DOHH2 (cell line): Measurements from ENCODE around the gene SOWAHB.

Experiments
- H3F3A ChIP-seq: fragments of 200-600 bp; sonication (generic), shearing (Covaris generic); 2 replicates; pipeline ENCODE4 v1.6.0; 2016; ENCODE audit warnings: antibody characterized with exemption, mild to moderate bottlenecking; ENCODE audit not compliant: control insufficient read depth, insufficient read depth
- H3K27ac ChIP-seq: fragments of 200-600 bp; sonication (generic); 2 replicates; pipeline ENCODE4 v1.5.1; 2014; ENCODE audit warnings: low read depth, mild to moderate bottlenecking, low read length, moderate library complexity
- H3K27me3 ChIP-seq: fragments of 200-600 bp; sonication (generic); 2 replicates; pipeline ENCODE4 v1.6.1; 2014; ENCODE audit warnings: mild to moderate bottlenecking, low read length, mixed read lengths; ENCODE audit not compliant: control insufficient read depth
- H3K36me3 ChIP-seq: fragments of 200-600 bp; sonication (generic); 2 replicates; pipeline ENCODE4 v1.6.1; 2014; ENCODE audit warnings: mild to moderate bottlenecking, low read length, moderate library complexity, mixed read lengths; ENCODE audit not compliant: control insufficient read depth
- H3K4me1 ChIP-seq: fragments of 200-600 bp; sonication (generic); 2 replicates; pipeline ENCODE4 v1.6.1; 2014; ENCODE audit warnings: mild to moderate bottlenecking, low read length, mixed read lengths; ENCODE audit not compliant: control insufficient read depth
- H3K4me2 ChIP-seq: fragments of 200-600 bp; sonication (generic); 2 replicates; pipeline ENCODE4 v1.6.0; 2014; ENCODE audit warnings: mild to moderate bottlenecking, low read length, moderate library complexity
- H3K4me3 ChIP-seq: fragments of 200-600 bp; sonication (generic); 2 replicates; pipeline ENCODE4 v1.5.1; 2014; ENCODE audit warnings: mild to moderate bottlenecking, low read length, mixed read lengths
- H3K79me2 ChIP-seq: fragments of 200-600 bp; sonication (generic); 2 replicates; pipeline ENCODE4 v1.6.1; 2014; ENCODE audit warnings: mild to moderate bottlenecking, low read length, mixed read lengths; ENCODE audit not compliant: control insufficient read depth
- H3K9me2 ChIP-seq: fragments of 200-600 bp; sonication (generic); replicated peaks from 2 replicates; pipeline ENCODE4 v1.6.1; 2014; ENCODE audit warnings: mild to moderate bottlenecking, low read length, mixed read lengths; ENCODE audit not compliant: control insufficient read depth
- H3K9me3 ChIP-seq: fragments of 200-600 bp; sonication (generic); 2 replicates; pipeline ENCODE4 v1.6.1; 2014; ENCODE audit warnings: antibody characterized with exemption, low read length, mixed read lengths; ENCODE audit not compliant: control insufficient read depth, insufficient read depth
- H4K20me1 ChIP-seq: fragments of 200-600 bp; sonication (generic); 2 replicates; pipeline ENCODE4 v1.6.0; 2014; ENCODE audit warnings: low read depth, mild to moderate bottlenecking, antibody characterized with exemption, low read length, moderate library complexity; ENCODE audit not compliant: control insufficient read depth, insufficient read depth
- CTCF ChIP-seq: fragments of 200-600 bp; sonication (generic); IDR thresholded peaks from one replicate; pipeline ENCODE4 v1.5.1; 2014; ENCODE audit warnings: antibody characterized with exemption, mild to moderate bottlenecking, low read depth, low read length; ENCODE audit not compliant: poor library complexity, severe bottlenecking
- EZH2phosphoT487 ChIP-seq: fragments of 200-600 bp; sonication (generic); IDR thresholded peaks from 2 replicates; pipeline ENCODE4 v1.6.1; 2017; ENCODE audit warnings: borderline replicate concordance, mild to moderate bottlenecking, antibody characterized with exemption, low read length, moderate library complexity, mixed read lengths

Gene SOWAHB

GRCh38 chr4:76902233-76902890 lies 4.4 kb upstream of the SOWAHB start:
- no peaks in the 10 kb centered on the region for H3K4me1 ChIP-seq
- no peaks in the 10 kb centered on the region for H3K9me2 ChIP-seq
- no peaks in the 10 kb centered on the region for H4K20me1 ChIP-seq
- no peak overlapping the region for H3K4me2 ChIP-seq
- TF ChIP-seq CTCF (no peak), EZH2phosphoT487 (no peak)
- no peaks in the 10 kb centered on the region for H3K9me3 ChIP-seq
- H3K36me3 ChIP-seq: no peaks in the 10 kb centered on the region
- no peak overlapping the region for H3K4me3 ChIP-seq
- no peaks in the 10 kb centered on the region for H3K27me3 ChIP-seq
- H3K79me2 ChIP-seq: no peaks in the 10 kb centered on the region
- no peak overlapping the region for H3K27ac ChIP-seq
- H3F3A ChIP-seq: no peaks in the 10 kb centered on the region

- TF ChIP-seq EZH2phosphoT487 (no peak), CTCF (no peak)
- no peaks in the 10 kb centered on the region for H3F3A ChIP-seq
- H3K36me3 ChIP-seq: no peaks in the 10 kb centered on the region
- H3K79me2 ChIP-seq: no peaks in the 10 kb centered on the region
- H4K20me1 ChIP-seq: no peaks in the 10 kb centered on the region
- H3K9me2 ChIP-seq: no peaks in the 10 kb centered on the region
- H3K27me3 ChIP-seq: peaks cover 5% of the 10 kb centered on the region; the same call in 1 of the 2 replicates
- no peak overlapping the region for H3K27ac ChIP-seq
- no peaks in the 10 kb centered on the region for H3K9me3 ChIP-seq
- no peak overlapping the region for H3K4me2 ChIP-seq
- no peaks in the 10 kb centered on the region for H3K4me1 ChIP-seq
- H3K4me3 ChIP-seq: no peak overlapping the region
Observed at GRCh38 chr4:76898949-76899645, 1.2 kb upstream of the SOWAHB start.

GRCh38 chr4:76898385-76898692 lies 395 bp upstream of the SOWAHB start:
- H3F3A ChIP-seq: no peaks in the 10 kb centered on the region
- no peaks in the 10 kb centered on the region for H3K9me2 ChIP-seq
- H3K27ac ChIP-seq: no peak overlapping the region
- peaks cover 5% of the 10 kb centered on the region; the same call in 1 of the 2 replicates for H3K27me3 ChIP-seq
- H3K4me3 ChIP-seq: no peak overlapping the region
- H3K36me3 ChIP-seq: no peaks in the 10 kb centered on the region
- no peaks in the 10 kb centered on the region for H4K20me1 ChIP-seq
- H3K79me2 ChIP-seq: no peaks in the 10 kb centered on the region
- no peaks in the 10 kb centered on the region for H3K9me3 ChIP-seq
- no peak overlapping the region for H3K4me2 ChIP-seq
- no peaks in the 10 kb centered on the region for H3K4me1 ChIP-seq
- TF ChIP-seq CTCF (no peak), EZH2phosphoT487 (no peak)
